HL-60 (cell line): ENCODE results near the gene CD81.

Source experiments
- DNase-seq, 2 experiments: peaks; one replicate each; pipeline ENCODE4 v3.0.0-alpha.2; 2010 to 2020; ENCODE audit warnings: low read depth in 1 of 2, low spot score in 1 of 2
- H3K27ac ChIP-seq: fragments of 250-450 bp; sonication (Bioruptor Pico); replicated peaks from 2 replicates; pipeline ENCODE4 v1.5.1; 2020; ENCODE audit warnings: mild to moderate bottlenecking, moderate library complexity
- H3K27me3 ChIP-seq: fragments of 250-450 bp; sonication (Bioruptor Pico); 2 replicates; pipeline ENCODE4 v1.5.1; 2021; ENCODE audit warnings: mild to moderate bottlenecking, moderate library complexity; ENCODE audit not compliant: insufficient read depth, poor library complexity, severe bottlenecking
- H3K4me3 ChIP-seq: replicated peaks from 2 replicates; pipeline ENCODE4 v1.5.1; 2011; ENCODE audit warnings: mild to moderate bottlenecking, control low read depth, low read length; ENCODE audit not compliant: insufficient read depth
- CTCF ChIP-seq: IDR thresholded peaks from one replicate; pipeline ENCODE4 v1.5.1; 2011; ENCODE audit warnings: low read length, control low read depth, inconsistent platforms; ENCODE audit not compliant: insufficient read depth
- GABPA ChIP-seq: IDR thresholded peaks from 2 replicates; pipeline ENCODE4 v1.6.1; 2012; ENCODE audit warnings: low read depth
- POLR2AphosphoS5 ChIP-seq: IDR thresholded peaks from 2 replicates; pipeline ENCODE4 v1.6.1; 2012; ENCODE audit warnings: low read depth
- REST ChIP-seq: IDR thresholded peaks from 2 replicates; pipeline ENCODE4 v1.6.1; 2012; ENCODE audit warnings: low read depth; ENCODE audit not compliant: insufficient replicate concordance
- SPI1 ChIP-seq: IDR thresholded peaks from 2 replicates; pipeline ENCODE4 v1.6.1; 2012; ENCODE audit warnings: low read depth, mild to moderate bottlenecking, borderline replicate concordance

The CD81 gene

GRCh38 chr11:2365571-2366210 lies 11.4 kb upstream of the CD81 start:
- Histone ChIP-seq H3K4me3 (no peak overlapping the region), H3K27ac (no peak overlapping the region), H3K27me3 (peaks cover 10% of the 10 kb centered on the region)
- no peak for DNase-seq
- TF ChIP-seq CTCF (no peak), REST (no peak)

- Histone ChIP-seq H3K27ac (no peak overlapping the region), H3K4me3 (no peak overlapping the region), H3K27me3 (peaks cover 10% of the 10 kb centered on the region)
- DNase-seq = no peak
- no peak for TF ChIP-seq GABPA
- no peak for TF ChIP-seq SPI1
- no peak for TF ChIP-seq POLR2AphosphoS5
- TF ChIP-seq REST = no peak
- no peak for TF ChIP-seq CTCF
Observed at GRCh38 chr11:2366276-2366675, 10.8 kb upstream of the CD81 start.

GRCh38 chr11:2366733-2367132 lies 10.4 kb upstream of the CD81 start:
- peaks cover 10% of the 10 kb centered on the region for H3K27me3 ChIP-seq

More at GRCh38 chr11:2366733-2367132, 10.4 kb upstream of the CD81 start:
- DNase-seq = no peak
- H3K4me3 ChIP-seq = no peak overlapping the region
- H3K27ac ChIP-seq = no peak overlapping the region
- TF ChIP-seq CTCF = no peak
- TF ChIP-seq POLR2AphosphoS5 = no peak
- TF ChIP-seq REST = no peak
- TF ChIP-seq GABPA = no peak
- no peak for TF ChIP-seq SPI1
